ENCODE results near the gene ZNF773.

GRCh38 chr19:57506163-57506562, 6.4 kb downstream of the ZNF773 start:
- no peak for TF ChIP-seq POLR2AphosphoS5 (IDR thresholded peaks at IDR 0.05)
- no peak for TF ChIP-seq CTCF (IDR thresholded peaks at IDR 0.05)

Data from prostate gland (tissue), 2 donors.